HepG2 (cell line): ENCODE data around the gene ZNF189. TPM values are rescaled to one million over a fixed set of nuclear protein-coding genes. Genes with fewer than 3 reads are reported as not detected.
A peak's percentile ranks its signal among the peaks of the same experiment; 100 is the strongest.

Experiments used
- ATAC-seq: fragments of 200-7000 bp; cut with Tn5 transposase; 3 replicates; pipeline ENCODE4 v1.9.1; 2020; ENCODE audit warnings: mild to moderate bottlenecking, moderate library complexity
- BruUV-seq: library from RNA; stranded (reverse); fragments of 400-500 nt; replicated peaks from 2 replicates; lab custom pipeline; 2021; lab: Mats Ljungman, UMichigan
- CTCF ChIA-PET: fragments of 300-600 bp; formaldehyde crosslinking; extraction: SDS; loops from one replicate; lab custom pipeline; 2021; ENCODE audit warnings: low total read pairs, inconsistent platforms, low intra/inter-chr PET ratio; lab: Yijun Ruan, JAX
- POLR2A ChIA-PET: fragments of 350-600 bp; sonication (Branson Sonifier 250); formaldehyde crosslinking; loops from one replicate; lab custom pipeline; 2020; ENCODE audit warnings: antibody characterized with exemption, inconsistent platforms; lab: Yijun Ruan, JAX
- DNase-seq: peaks from one replicate; pipeline ENCODE4 v3.0.0-alpha.2; 2015; ENCODE audit warnings: low spot score
- FAIRE-seq: peaks from 3 replicates; lab custom pipeline; 2011; peaks lifted over from hg19 to GRCh38; lab: Jason Lieb, UNC
- H2AFZ ChIP-seq: one replicate; pipeline ENCODE4 v1.6.1; 2011; ENCODE audit warnings: low read length, inconsistent platforms
- H3K27ac ChIP-seq: fragments of 300-600 bp; 3 replicates; pipeline ENCODE4 v1.8.0; 2011; ENCODE audit warnings: mixed run types, mild to moderate bottlenecking, mixed read lengths, low read length, inconsistent platforms; ENCODE audit not compliant: insufficient read depth; ENCODE audit errors: extremely low read length
- H3K27me3 ChIP-seq, 2 experiments: fragments of 200-600 bp in 1 of 2; 2 replicates in 1 of 2; 3 replicates in 1 of 2; pipeline versions ENCODE4 v1.6.0 to v1.8.0; 2011; ENCODE audit warnings: low read length in 2 of 2, mild to moderate bottlenecking in 2 of 2, moderate library complexity in 2 of 2, inconsistent platforms in 1 of 2; ENCODE audit not compliant: insufficient read depth in 2 of 2, control insufficient read depth in 1 of 2
- H3K36me3 ChIP-seq, 2 experiments: fragments of 200-600 bp in 1 of 2; replicated peaks in 1 of 2; 2 replicates in 1 of 2; 3 replicates in 1 of 2; pipeline versions ENCODE4 v1.5.1 to v1.8.0; 2011; ENCODE audit warnings: low read length in 2 of 2, inconsistent platforms in 1 of 2; ENCODE audit not compliant: insufficient read depth in 2 of 2, control insufficient read depth in 1 of 2
- H3K4me1 ChIP-seq: 2 replicates; pipeline ENCODE4 v1.5.1; 2012; ENCODE audit warnings: low read length, inconsistent platforms; ENCODE audit not compliant: insufficient read depth
- H3K4me2 ChIP-seq: 2 replicates; pipeline ENCODE4 v1.6.0; 2011; ENCODE audit warnings: low read depth, low read length, inconsistent platforms
- H3K4me3 ChIP-seq, 3 experiments: fragments of 200-600 bp in 1 of 3; sonication (generic), shearing (Covaris generic) in 1 of 3; replicated peaks in 1 of 3; 2 replicates each; pipeline ENCODE4 v1.5.1; 2011 to 2016; ENCODE audit warnings: low read length in 3 of 3, inconsistent platforms in 2 of 3, low read depth in 2 of 3, mild to moderate bottlenecking in 2 of 3, control low read depth in 1 of 3, mixed read lengths in 1 of 3; ENCODE audit not compliant: insufficient read depth in 1 of 3
- H3K79me2 ChIP-seq: one replicate; pipeline ENCODE4 v1.6.1; 2011; ENCODE audit warnings: low read length, inconsistent platforms; ENCODE audit not compliant: insufficient read depth
- H3K9ac ChIP-seq: 2 replicates; pipeline ENCODE4 v1.6.0; 2011; ENCODE audit warnings: mild to moderate bottlenecking, low read depth, low read length, inconsistent platforms; ENCODE audit not compliant: insufficient read depth
- H3K9me3 ChIP-seq: 2 replicates; pipeline ENCODE4 v1.5.1; 2012; ENCODE audit warnings: mild to moderate bottlenecking, low read length
- H4K20me1 ChIP-seq: 2 replicates; pipeline ENCODE4 v1.6.0; 2011; ENCODE audit warnings: inconsistent platforms, mild to moderate bottlenecking, low read length, moderate library complexity; ENCODE audit not compliant: insufficient read depth
- BORCS8-MEF2B ChIP-seq: sonication (generic); formaldehyde crosslinking; IDR thresholded peaks from 2 replicates; pipeline ENCODE4 v1.8.0; 2022; ENCODE audit warnings: mild to moderate bottlenecking, missing genetic modification reagents
- CHCHD3 ChIP-seq: sonication (generic); formaldehyde crosslinking; IDR thresholded peaks from 2 replicates; pipeline ENCODE4 v1.8.0; 2022; ENCODE audit warnings: mild to moderate bottlenecking, missing genetic modification reagents, moderate library complexity
- ELF3 ChIP-seq: IDR thresholded peaks from 2 replicates; pipeline ENCODE4 v1.6.1; 2016; ENCODE audit warnings: missing genetic modification reagents, missing compliant biosample characterization
- KDM2A ChIP-seq: sonication (generic); formaldehyde crosslinking; IDR thresholded peaks from 2 replicates; pipeline ENCODE4 v1.4.0; 2020; ENCODE audit warnings: low read depth, missing genetic modification reagents, borderline replicate concordance
- ONECUT2 ChIP-seq: sonication (generic); formaldehyde crosslinking; IDR thresholded peaks from 2 replicates; pipeline ENCODE4 v1.4.0; 2020; ENCODE audit warnings: missing genetic modification reagents
- PAWR ChIP-seq: sonication (generic); formaldehyde crosslinking; IDR thresholded peaks from 2 replicates; pipeline ENCODE4 v1.4.0; 2020; ENCODE audit warnings: missing genetic modification reagents, mild to moderate bottlenecking, borderline replicate concordance
- SETDB1 ChIP-seq: sonication (generic); formaldehyde crosslinking; IDR thresholded peaks from 2 replicates; pipeline ENCODE4 v1.5.1; 2020; ENCODE audit warnings: missing genetic modification reagents, mild to moderate bottlenecking, borderline replicate concordance
- TBX2 ChIP-seq: sonication (generic); formaldehyde crosslinking; IDR thresholded peaks from 2 replicates; pipeline ENCODE4 v1.5.0; 2020; ENCODE audit warnings: missing genetic modification reagents, mild to moderate bottlenecking, borderline replicate concordance
- TSC22D2 ChIP-seq: sonication (generic); formaldehyde crosslinking; IDR thresholded peaks from 2 replicates; pipeline ENCODE4 v1.5.1; 2020; ENCODE audit warnings: missing genetic modification reagents, mild to moderate bottlenecking, borderline replicate concordance
- ZNF101 ChIP-seq: sonication (generic); formaldehyde crosslinking; IDR thresholded peaks from 2 replicates; pipeline ENCODE4 v1.4.0; 2020; ENCODE audit warnings: mild to moderate bottlenecking, low read depth, missing genetic modification reagents, borderline replicate concordance
- ZNF367 ChIP-seq: sonication (generic); formaldehyde crosslinking; IDR thresholded peaks from 2 replicates; pipeline ENCODE4 v1.4.0; 2020; ENCODE audit warnings: missing genetic modification reagents, borderline replicate concordance
- ZNF547 ChIP-seq: sonication (generic); formaldehyde crosslinking; IDR thresholded peaks from 2 replicates; pipeline ENCODE4 v1.5.1; 2020; ENCODE audit warnings: mild to moderate bottlenecking, missing genetic modification reagents
- ZNF605 ChIP-seq: sonication (generic); formaldehyde crosslinking; IDR thresholded peaks from 2 replicates; pipeline ENCODE4 v1.8.0; 2022; ENCODE audit warnings: mild to moderate bottlenecking, missing genetic modification reagents
- ZNF713 ChIP-seq: sonication (generic); formaldehyde crosslinking; IDR thresholded peaks from 2 replicates; pipeline ENCODE4 v1.4.0; 2020; ENCODE audit warnings: mild to moderate bottlenecking, missing genetic modification reagents
- WGBS: methylation state at CpG from one replicate; pipeline ENCODE4 v1.1.6; 2017; ENCODE audit warnings: low lambda C conversion rate; 5-methylcytosine and 5-hydroxymethylcytosine counted together
- in situ Hi-C: cut with HindIII; loops from 2 replicates; pipeline ENCODE4 v1.10.0; 2017; ENCODE audit warnings: low pct_unique_long_range_greater_than_20kb; ENCODE audit not compliant: extremely low pct_ligation_motif_present
- intact Hi-C: fragments of 100-400 bp; cut with micrococcal nuclease; formaldehyde crosslinking; loops from one replicate; pipeline ENCODE4 v1.10.0; 2022; ENCODE audit not compliant: unreplicated experiment
- polyA plus RNA-seq, 8 experiments: library from polyadenylated mRNA; depleted of rRNA in 3 of 8; stranded (reverse) in 7 of 8; unstranded in 1 of 8; fragments of >200 nt; fragmentation: Illumina TruSeq in 4 of 8; extraction: Trizol in 4 of 8; gene quantifications; 2 replicates each; pipeline versions ENCODE4 v1.2.1 to v1.2.3, GENCODE V29; 2011 to 2016; ENCODE audit warnings: low read depth in 4 of 8, missing spikeins in 1 of 8, mixed read lengths in 1 of 8; ENCODE audit not compliant: insufficient read depth in 1 of 8
- total RNA-seq, 5 experiments: library from RNA; depleted of rRNA; stranded (reverse); fragments of >200 nt; fragmentation: Illumina TruSeq; extraction: Trizol; gene quantifications; 2 replicates each; pipeline ENCODE4 v1.2.3, GENCODE V29; 2016; ENCODE audit warnings: low read depth in 1 of 5
- TF ChIP-seq, protein P1 (sequence below): sonication (generic); formaldehyde crosslinking; IDR thresholded peaks from 2 replicates; pipeline ENCODE4 v1.5.1; 2020; ENCODE audit warnings: mild to moderate bottlenecking, missing genetic modification reagents
- TF ChIP-seq, protein P2 (sequence below): sonication (generic); formaldehyde crosslinking; IDR thresholded peaks from 2 replicates; pipeline ENCODE4 v1.4.0; 2020; ENCODE audit warnings: mild to moderate bottlenecking, missing genetic modification reagents
- TF ChIP-seq, protein P3 (sequence below): IDR thresholded peaks from 2 replicates; pipeline ENCODE4 v1.6.1; 2016; ENCODE audit warnings: low read depth
- TF ChIP-seq, protein P4 (sequence below): sonication (generic); formaldehyde crosslinking; IDR thresholded peaks from 2 replicates; pipeline ENCODE4 v1.5.0; 2020; ENCODE audit warnings: mild to moderate bottlenecking, missing genetic modification reagents, borderline replicate concordance

ZNF189 gene
- total and polyA plus RNA-seq, 2 of the 13 experiments (the other 11 are each of a cell fraction or from before 2014, with no cell fraction given) = 8.4 to 50.0 TPM

DNA sequence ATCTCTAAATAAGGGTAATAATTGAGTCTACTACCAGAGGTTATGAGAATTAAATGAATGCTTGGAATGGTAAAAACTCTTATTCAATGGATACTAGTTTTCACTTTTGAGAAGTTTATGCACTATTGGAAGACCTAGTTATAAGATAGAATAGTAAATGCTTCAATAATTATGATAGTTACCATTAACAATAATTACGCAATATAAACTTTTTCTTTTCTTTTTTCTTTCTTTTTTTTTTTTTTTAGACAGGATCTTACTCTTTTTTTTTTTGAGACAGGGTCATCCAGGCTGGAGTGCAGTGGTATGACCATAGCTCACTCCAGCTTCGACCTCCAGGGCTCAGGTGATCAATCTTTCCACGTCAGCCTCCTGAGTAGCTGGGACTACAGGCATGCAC is 30.3 kb downstream of the ZNF189 start (continued):
- no peak for TF ChIP-seq TSC22D2 (CRISPR knock-in tag)
- no peak for TF ChIP-seq SETDB1
- TF ChIP-seq, protein P1, sequence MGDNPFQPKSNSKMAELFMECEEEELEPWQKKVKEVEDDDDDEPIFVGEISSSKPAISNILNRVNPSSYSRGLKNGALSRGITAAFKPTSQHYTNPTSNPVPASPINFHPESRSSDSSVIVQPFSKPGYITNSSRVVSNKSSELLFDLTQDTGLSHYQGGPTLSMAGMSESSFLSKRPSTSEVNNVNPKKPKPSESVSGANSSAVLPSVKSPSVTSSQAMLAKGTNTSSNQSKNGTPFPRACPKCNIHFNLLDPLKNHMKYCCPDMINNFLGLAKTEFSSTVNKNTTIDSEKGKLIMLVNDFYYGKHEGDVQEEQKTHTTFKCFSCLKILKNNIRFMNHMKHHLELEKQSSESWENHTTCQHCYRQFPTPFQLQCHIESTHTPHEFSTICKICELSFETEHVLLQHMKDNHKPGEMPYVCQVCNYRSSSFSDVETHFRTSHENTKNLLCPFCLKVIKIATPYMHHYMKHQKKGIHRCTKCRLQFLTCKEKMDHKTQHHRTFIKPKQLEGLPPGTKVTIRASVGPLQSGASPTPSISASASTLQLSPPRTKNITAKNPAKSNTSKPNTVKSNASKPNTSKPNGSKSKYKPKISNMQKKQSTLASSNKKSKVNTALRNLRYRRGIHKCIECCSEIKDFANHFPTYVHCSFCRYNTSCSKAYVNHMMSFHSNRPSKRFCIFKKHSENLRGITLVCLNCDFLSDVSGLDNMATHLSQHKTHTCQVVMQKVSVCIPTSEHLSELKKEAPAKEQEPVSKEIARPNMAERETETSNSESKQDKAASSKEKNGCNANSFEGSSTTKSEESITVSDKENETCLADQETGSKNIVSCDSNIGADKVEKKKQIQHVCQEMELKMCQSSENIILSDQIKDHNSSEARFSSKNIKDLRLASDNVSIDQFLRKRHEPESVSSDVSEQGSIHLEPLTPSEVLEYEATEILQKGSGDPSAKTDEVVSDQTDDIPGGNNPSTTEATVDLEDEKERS (CRISPR knock-in tag) = no peak
- TF ChIP-seq ZNF101 (CRISPR knock-in tag) = no peak
- no peak for TF ChIP-seq ZNF713 (CRISPR knock-in tag)
- TF ChIP-seq KDM2A (CRISPR knock-in tag) = no peak
- TF ChIP-seq CHCHD3 = no peak
- TF ChIP-seq PAWR = no peak
- TF ChIP-seq, all 625 proteins: peak for 0

DNA sequence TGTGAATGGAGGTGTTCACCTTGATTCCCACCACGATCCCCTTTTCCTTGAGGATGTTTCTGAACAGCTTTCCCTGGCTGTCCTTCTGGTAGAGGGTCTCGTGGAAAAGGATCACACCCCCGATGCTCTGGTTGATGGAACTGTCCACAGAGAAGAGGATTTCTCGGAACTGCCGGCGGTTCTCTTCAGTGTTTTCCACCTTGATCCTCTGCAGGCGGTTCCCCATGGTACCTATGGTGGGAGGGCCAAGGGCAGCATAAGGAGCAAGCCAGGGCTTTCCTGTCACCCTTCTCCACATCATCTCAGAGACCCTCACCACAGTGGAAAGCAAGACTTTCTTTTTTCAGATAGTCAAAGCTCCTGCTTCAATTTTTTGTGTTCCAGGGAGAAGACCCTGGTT is 31.1 kb downstream of the ZNF189 start:
- Histone ChIP-seq H3K9me3 (no peaks in the 10 kb centered on the region), H4K20me1 (no peaks in the 10 kb centered on the region), H3K27ac (no peak overlapping the region), H3K79me2 (no peaks in the 10 kb centered on the region), H3K9ac (no peak overlapping the region), H3K36me3 (no peaks in the 10 kb centered on the region), H3K4me2 (no peak overlapping the region), H3K4me3 (no peak overlapping the region), H3K27me3 (no peaks in the 10 kb centered on the region), H2AFZ (no peak overlapping the region), H3K4me1 (peaks cover 88% of the 10 kb centered on the region)
- in situ Hi-C loops (no loop called here), intact Hi-C loops (no loop called here)
- no peak for ATAC-seq
- no peak for FAIRE-seq
- ChIA-PET CTCF (no interaction called here), POLR2A (interaction anchor here (2.7 kb wide), 1 partner anchor 16 kb away, joined by 6 read pairs; no protein-coding TSS in a partner anchor)
- WGBS = 99% methylated on average over 7 of the region's 7 CpGs
- no TSS peak for BruUV-seq
- no peak for DNase-seq
- TF ChIP-seq ZNF547 (CRISPR knock-in tag) = no peak
- TF ChIP-seq ZNF367 = 0 out of 2 replicates have a peak, but pooled peaks have one; percentile 45
- no peak for TF ChIP-seq BORCS8-MEF2B (CRISPR knock-in tag)
- TF ChIP-seq, protein P2, sequence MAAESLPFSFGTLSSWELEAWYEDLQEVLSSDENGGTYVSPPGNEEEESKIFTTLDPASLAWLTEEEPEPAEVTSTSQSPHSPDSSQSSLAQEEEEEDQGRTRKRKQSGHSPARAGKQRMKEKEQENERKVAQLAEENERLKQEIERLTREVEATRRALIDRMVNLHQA (CRISPR knock-in tag) = no peak
- peak; percentile 56; the same call in 1 of the 2 replicates for TF ChIP-seq ZNF605 (CRISPR knock-in tag)
- TF ChIP-seq, protein P3, sequence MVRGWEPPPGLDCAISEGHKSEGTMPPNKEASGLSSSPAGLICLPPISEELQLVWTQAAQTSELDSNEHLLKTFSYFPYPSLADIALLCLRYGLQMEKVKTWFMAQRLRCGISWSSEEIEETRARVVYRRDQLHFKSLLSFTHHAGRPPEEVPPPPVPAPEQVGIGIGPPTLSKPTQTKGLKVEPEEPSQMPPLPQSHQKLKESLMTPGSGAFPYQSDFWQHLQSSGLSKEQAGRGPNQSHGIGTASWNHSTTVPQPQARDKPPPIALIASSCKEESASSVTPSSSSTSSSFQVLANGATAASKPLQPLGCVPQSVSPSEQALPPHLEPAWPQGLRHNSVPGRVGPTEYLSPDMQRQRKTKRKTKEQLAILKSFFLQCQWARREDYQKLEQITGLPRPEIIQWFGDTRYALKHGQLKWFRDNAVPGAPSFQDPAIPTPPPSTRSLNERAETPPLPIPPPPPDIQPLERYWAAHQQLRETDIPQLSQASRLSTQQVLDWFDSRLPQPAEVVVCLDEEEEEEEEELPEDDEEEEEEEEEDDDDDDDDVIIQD (CRISPR knock-in tag) = no peak
- TF ChIP-seq ONECUT2 (CRISPR knock-in tag) = no peak
- TF ChIP-seq, protein P4, sequence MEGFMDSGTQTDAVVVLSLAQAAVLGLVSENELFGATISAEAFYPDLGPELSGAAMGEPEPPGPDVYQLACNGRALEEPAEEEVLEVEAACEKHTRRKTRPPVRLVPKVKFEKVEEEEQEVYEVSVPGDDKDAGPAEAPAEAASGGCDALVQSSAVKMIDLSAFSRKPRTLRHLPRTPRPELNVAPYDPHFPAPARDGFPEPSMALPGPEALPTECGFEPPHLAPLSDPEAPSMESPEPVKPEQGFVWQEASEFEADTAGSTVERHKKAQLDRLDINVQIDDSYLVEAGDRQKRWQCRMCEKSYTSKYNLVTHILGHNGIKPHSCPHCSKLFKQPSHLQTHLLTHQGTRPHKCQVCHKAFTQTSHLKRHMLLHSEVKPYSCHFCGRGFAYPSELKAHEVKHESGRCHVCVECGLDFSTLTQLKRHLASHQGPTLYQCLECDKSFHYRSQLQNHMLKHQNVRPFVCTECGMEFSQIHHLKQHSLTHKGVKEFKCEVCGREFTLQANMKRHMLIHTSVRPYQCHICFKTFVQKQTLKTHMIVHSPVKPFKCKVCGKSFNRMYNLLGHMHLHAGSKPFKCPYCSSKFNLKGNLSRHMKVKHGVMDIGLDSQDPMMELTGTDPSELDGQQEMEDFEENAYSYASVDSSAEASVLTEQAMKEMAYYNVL = no peak
- no peak for TF ChIP-seq ELF3 (CRISPR knock-in tag)
- no peak for TF ChIP-seq TBX2 (CRISPR knock-in tag)
- TF ChIP-seq ZNF101 (CRISPR knock-in tag) = no peak
